Gastrocnemius medialis (tissue), 4 donors: ENCODE results near the gene CACNB4.

Experiments
- CTCF ChIP-seq, 5 experiments: fragments of 450-650 bp in 3 of 5; fragments of 200-600 bp in 2 of 5; sonication (generic) in 2 of 5; IDR thresholded peaks in 4 of 5; conservative IDR thresholded peaks in 1 of 5; 1 replicate in 4 of 5; 2 replicates in 1 of 5; pipeline ENCODE4 v1.5.1; 2016 to 2019; ENCODE audit warnings: antibody characterized with exemption in 5 of 5, mild to moderate bottlenecking in 3 of 5, moderate library complexity in 3 of 5
- POLR2A ChIP-seq, 2 donors: fragments of 450-650 bp; IDR thresholded peaks; one replicate each; pipeline ENCODE4 v1.6.1; 2017; ENCODE audit warnings: antibody characterized with exemption in 2 of 2, mild to moderate bottlenecking in 2 of 2, moderate library complexity in 2 of 2

- TF ChIP-seq POLR2A (IDR thresholded peaks at IDR 0.05) (no peak), CTCF (IDR thresholded peaks at IDR 0.05 in 4 of 5, conservative IDR thresholded peaks at IDR 0.05 in 1 of 5) (no peak)
Measured at GRCh38 chr2:151984424-151985083, 114.3 kb downstream of the CACNB4 start.
